AG04450 (cell line): ENCODE results near the gene NR2F1. TPM values are rescaled to one million over a fixed set of nuclear protein-coding genes. Genes with fewer than 3 reads are reported as not detected.

ENCODE experiments used
- CTCF ChIA-PET: fragments of 300-600, 350-600 bp; formaldehyde crosslinking; extraction: SDS; loops from one replicate; lab custom pipeline; 2022; ENCODE audit warnings: antibody characterized with exemption, inconsistent platforms; lab: Charles Lee
- POLR2A ChIA-PET: fragments of 350-600 bp; formaldehyde crosslinking; extraction: SDS; loops from one replicate; lab custom pipeline; 2021; ENCODE audit warnings: antibody characterized with exemption, inconsistent platforms; lab: Yijun Ruan, JAX
- DNase-seq: peaks from one replicate; pipeline ENCODE4 v3.0.0-alpha.2; 2011; ENCODE audit warnings: low read depth, low spot score
- H3K27ac ChIP-seq: one replicate; pipeline ENCODE4 v1.5.1; 2012; ENCODE audit warnings: low read depth, low read length, control low read depth
- H3K27me3 ChIP-seq: one replicate; pipeline ENCODE4 v1.6.0; 2012; ENCODE audit warnings: low read length; ENCODE audit not compliant: control insufficient read depth, insufficient read depth
- H3K4me3 ChIP-seq: 2 replicates; pipeline ENCODE4 v1.5.1; 2011; ENCODE audit warnings: mild to moderate bottlenecking, low read depth, low read length, control low read depth
- H3K9me3 ChIP-seq: 2 replicates; pipeline ENCODE4 v1.5.1; 2012; ENCODE audit warnings: low read length; ENCODE audit not compliant: control insufficient read depth, insufficient read depth
- polyA plus RNA-seq: library from polyadenylated mRNA; depleted of rRNA; stranded (reverse); fragments of >200 nt; gene quantifications from 2 replicates; pipeline ENCODE4 v1.2.3, GENCODE V29; 2011
- TF ChIP-seq, protein P1 (sequence below): IDR thresholded peaks from 2 replicates; pipeline ENCODE4 v1.5.1; 2011; ENCODE audit warnings: low read depth, low read length, control low read depth, inconsistent platforms

The NR2F1 gene
- polyA plus RNA-seq, 1 experiment, result 47.9 TPM

DNA sequence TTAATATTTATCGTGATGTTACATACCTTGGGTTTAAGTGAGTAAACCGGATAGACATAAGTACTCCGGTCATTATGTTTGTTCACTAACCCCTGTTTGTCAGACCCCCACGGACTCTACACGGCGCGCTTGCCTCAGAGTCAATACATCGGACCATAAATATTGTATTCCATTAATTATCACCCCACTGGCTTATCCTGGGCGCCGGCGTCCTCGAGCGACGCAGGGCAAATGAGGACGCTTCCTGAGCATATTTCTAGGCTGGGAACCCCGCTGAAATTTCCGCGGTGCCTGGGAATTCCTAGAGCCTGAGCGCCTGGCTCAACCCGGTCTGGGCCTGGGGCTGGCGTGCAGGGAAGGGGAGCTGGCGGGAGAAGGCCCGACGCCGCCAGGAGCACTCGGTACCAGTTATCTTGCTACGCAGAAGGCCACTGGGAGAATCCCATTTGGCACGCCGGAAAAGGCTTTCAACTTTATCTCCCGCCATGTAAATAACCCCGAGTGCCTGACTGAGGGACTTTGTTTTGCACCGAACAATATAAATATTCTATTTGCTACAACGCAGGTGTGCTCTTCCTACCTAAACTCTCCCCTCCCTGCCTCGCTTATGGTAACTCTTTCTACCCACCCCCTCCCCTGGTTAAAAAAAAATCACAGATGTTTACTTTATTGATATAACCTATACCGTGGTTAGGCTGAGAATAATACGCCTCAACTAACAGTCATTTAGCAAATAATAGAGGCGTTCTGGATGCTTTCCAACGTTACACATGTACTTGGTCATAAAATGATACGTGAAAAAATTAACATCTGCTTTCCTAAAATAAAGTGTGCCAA, 19.4 kb downstream of the NR2F1 start:
- CTCF ChIA-PET, result interaction anchor here (0.9 to 4.0 kb wide), 3 partner anchors 15 to 292 kb away, joined by 3 to 21 read pairs (median 4); no protein-coding TSS in a partner anchor

DNA sequence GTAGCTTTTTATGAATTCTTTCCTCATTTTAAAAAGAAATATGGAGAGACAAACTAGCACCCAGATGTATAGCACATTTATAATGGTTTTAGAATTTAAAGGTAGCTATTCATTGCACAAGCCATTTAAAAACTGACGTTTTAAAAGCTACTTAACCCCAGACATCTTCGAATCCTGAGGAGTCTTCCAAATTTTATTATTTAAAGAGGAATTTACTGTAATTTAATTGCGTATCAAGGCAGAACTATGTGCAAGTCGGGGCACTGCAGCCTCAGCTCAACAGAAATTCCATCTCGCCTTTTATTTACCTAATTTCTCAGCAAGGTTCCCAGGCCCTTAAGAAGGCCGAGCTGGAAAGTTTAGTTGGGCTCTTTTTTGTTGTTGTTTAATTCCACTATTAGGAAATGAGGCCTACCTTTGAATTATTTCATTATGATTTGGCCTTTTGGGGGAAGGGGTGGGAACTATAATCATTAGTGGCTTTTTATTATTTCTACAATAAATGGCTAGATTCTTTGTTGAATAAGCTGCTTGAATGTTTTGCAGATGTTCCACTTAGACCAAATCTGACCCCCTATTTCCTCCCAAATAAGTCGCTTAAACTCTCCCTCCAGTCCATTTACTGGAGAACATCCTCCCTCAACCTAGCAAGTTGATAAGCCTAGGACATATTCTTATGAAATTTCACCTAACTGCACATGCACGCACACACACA, 20.2 kb downstream of the NR2F1 start:
- H3K4me3 ChIP-seq, result no peak overlapping the region
- no peaks in the 10 kb centered on the region for H3K27me3 ChIP-seq
- no peak overlapping the region for H3K27ac ChIP-seq
- no peak for DNase-seq
- ChIA-PET CTCF (interaction anchor here (0.5 to 4.0 kb wide), 2 partner anchors 198 to 260 kb away, joined by 3 to 21 read pairs; no protein-coding TSS in a partner anchor), POLR2A (no interaction called here)
- peaks cover 3% of the 10 kb centered on the region; the same call in 1 of the 2 replicates for H3K9me3 ChIP-seq
- TF ChIP-seq, protein P1, sequence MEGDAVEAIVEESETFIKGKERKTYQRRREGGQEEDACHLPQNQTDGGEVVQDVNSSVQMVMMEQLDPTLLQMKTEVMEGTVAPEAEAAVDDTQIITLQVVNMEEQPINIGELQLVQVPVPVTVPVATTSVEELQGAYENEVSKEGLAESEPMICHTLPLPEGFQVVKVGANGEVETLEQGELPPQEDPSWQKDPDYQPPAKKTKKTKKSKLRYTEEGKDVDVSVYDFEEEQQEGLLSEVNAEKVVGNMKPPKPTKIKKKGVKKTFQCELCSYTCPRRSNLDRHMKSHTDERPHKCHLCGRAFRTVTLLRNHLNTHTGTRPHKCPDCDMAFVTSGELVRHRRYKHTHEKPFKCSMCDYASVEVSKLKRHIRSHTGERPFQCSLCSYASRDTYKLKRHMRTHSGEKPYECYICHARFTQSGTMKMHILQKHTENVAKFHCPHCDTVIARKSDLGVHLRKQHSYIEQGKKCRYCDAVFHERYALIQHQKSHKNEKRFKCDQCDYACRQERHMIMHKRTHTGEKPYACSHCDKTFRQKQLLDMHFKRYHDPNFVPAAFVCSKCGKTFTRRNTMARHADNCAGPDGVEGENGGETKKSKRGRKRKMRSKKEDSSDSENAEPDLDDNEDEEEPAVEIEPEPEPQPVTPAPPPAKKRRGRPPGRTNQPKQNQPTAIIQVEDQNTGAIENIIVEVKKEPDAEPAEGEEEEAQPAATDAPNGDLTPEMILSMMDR, result no peak

More for the DNA sequence above, 19.4 kb downstream of the NR2F1 start:
- Histone ChIP-seq H3K27me3 (no peaks in the 10 kb centered on the region), H3K4me3 (peak overlapping the region; percentile 44; the same call in 1 of the 2 replicates), H3K27ac (peak overlapping the region; percentile 75), H3K9me3 (peaks cover 3% of the 10 kb centered on the region; the same call in 1 of the 2 replicates)
- DNase-seq, result no peak
- POLR2A ChIA-PET, result interaction anchor here (1.4 kb wide), 1 partner anchor 13 kb away, joined by 4 read pairs; no protein-coding TSS in a partner anchor
- TF ChIP-seq, protein P1, result no peak

DNA sequence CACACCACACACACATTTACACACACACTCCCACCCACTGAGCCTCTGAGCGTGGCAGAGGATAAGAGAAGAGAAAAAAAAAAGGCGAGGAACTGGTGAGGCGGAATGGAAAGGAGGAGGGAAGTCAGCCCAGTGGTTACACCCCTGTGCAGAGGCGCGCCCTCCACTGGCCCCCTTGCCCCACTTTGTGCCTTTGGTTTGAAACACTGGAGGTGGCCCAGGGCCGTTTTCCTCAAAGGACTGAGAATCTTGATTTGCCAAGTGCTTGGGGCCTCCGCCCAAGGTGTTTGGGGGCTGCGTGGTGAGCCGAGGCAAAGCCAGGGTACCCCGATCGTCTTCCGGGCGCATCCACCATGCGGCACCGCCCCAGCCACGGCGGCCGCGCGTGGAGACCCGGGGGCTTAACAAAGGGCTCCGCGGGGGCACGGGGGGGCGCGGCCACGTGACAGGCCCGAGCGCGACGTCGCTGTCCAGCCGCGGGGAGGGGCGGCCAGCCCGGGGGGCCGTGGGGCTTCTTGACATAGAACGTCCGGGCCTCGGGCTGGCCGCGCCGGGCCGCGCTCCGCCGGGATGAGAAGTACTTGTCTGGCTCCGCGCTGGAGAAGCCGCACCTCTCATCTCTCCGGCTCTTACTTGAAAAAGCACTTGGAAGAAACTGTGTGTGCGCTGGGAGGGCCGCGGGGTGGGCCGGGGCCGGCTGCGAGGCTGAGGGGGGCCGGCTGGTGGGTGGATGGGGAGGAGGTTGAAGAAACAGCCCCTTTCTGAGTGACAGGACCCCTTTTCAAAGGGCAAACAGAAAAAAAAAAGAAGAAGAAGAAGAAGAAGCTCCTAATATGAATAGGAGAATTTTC, 21.0 kb downstream of the NR2F1 start:
- no peak for DNase-seq
- TF ChIP-seq, protein P1, result no peak
- POLR2A ChIA-PET, result no interaction called here
- CTCF ChIA-PET, result interaction anchor here (0.5 to 1.2 kb wide), 2 partner anchors 197 to 260 kb away, joined by 3 to 4 read pairs; no protein-coding TSS in a partner anchor
- Histone ChIP-seq H3K9me3 (peaks cover 3% of the 10 kb centered on the region; the same call in 1 of the 2 replicates), H3K4me3 (peak overlapping the region; percentile 47), H3K27me3 (no peaks in the 10 kb centered on the region), H3K27ac (no peak overlapping the region)

DNA sequence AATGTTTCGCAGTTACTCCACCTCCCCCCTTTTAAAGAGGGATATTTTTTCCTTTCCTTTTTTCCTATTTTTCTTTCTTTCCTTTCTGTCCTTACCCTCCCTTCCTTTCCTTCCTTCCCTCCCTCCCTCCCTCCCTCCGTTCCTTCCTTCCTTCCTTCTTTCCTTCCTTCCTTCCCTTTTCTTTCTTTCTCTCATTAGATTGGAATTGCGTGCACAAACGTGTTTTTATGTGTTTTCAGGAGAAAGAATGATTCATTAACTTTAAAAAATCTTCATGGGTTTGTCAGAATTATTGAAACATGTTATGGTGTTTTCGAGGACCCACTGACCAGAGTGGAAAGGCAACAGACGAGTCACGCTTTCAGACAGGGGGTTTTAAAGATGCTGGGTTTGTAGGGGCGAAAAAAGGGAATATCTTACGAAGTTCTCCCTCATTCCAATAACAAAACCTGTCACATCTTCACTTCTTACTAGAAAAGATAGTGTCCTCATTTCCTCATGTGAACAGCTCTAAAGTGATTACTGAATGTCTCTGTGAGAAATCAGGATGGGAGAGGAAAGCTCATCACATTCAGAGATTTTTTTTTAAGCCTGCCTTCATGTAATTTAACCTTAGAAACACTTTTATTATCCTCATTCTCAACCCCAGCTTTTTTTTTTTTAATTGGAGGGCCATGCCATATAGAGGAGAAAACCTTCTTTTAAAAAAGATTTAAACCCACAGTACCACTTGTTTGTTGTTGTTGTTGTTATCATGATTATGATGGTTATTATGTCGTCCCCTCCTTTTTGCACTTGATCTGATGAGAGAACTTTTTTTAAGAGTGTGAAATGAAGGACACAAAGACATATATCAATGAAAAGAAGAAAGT, 21.9 kb downstream of the NR2F1 start:
- Histone ChIP-seq H3K27ac (no peak overlapping the region), H3K4me3 (no peak overlapping the region), H3K9me3 (peaks cover 3% of the 10 kb centered on the region; the same call in 1 of the 2 replicates), H3K27me3 (peaks cover 5% of the 10 kb centered on the region)
- ChIA-PET POLR2A (no interaction called here), CTCF (interaction anchor here (0.6 to 1.2 kb wide), 2 partner anchors 196 to 1133 kb away, joined by 4 read pairs; no protein-coding TSS in a partner anchor)
- no peak for DNase-seq
- TF ChIP-seq, protein P1, result no peak
